Stimulated activated CD4-positive, alpha-beta T cell treated with anti-CD3 and anti-CD28 coated beads, Interleukin-1b, Interleukin-23, amount 100 ng/mL, for 48 hours (primary cell): ENCODE measurements around the gene MRAP.

ENCODE experiments used
- DNase-seq: peaks from one replicate; pipeline ENCODE4 v3.0.0-alpha.2; 2020

The MRAP gene

GRCh38 chr21:32328595-32328994 lies 29.9 kb downstream of the MRAP start:
- DNase-seq: no peak

- no peak for DNase-seq
Measured at GRCh38 chr21:32329331-32329730, 30.7 kb downstream of the MRAP start.

GRCh38 chr21:32329776-32330175 lies 31.1 kb downstream of the MRAP start:
- no peak for DNase-seq

GRCh38 chr21:32330784-32331311 lies 32.2 kb downstream of the MRAP start:
- no peak for DNase-seq

- no peak for DNase-seq
Measured at GRCh38 chr21:32331444-32332305, 33.0 kb downstream of the MRAP start.

- no peak for DNase-seq
Measured at GRCh38 chr21:32332463-32332951, 33.9 kb downstream of the MRAP start.

GRCh38 chr21:32333953-32334673 lies 35.5 kb downstream of the MRAP start:
- DNase-seq: no peak

GRCh38 chr21:32334980-32335531 lies 36.4 kb downstream of the MRAP start:
- DNase-seq: no peak

GRCh38 chr21:32335601-32336575 lies 37.2 kb downstream of the MRAP start:
- no peak for DNase-seq

GRCh38 chr21:32336711-32337110 lies 38.1 kb downstream of the MRAP start:
- no peak for DNase-seq

- DNase-seq: no peak
Measured at GRCh38 chr21:32337206-32337605, 38.6 kb downstream of the MRAP start.

- DNase-seq: no peak
Measured at GRCh38 chr21:32338209-32338921, 39.7 kb downstream of the MRAP start.

GRCh38 chr21:32340863-32341848 lies 42.5 kb downstream of the MRAP start:
- no peak for DNase-seq

- DNase-seq: no peak
Measured at GRCh38 chr21:32346951-32347350, 48.3 kb downstream of the MRAP start.

GRCh38 chr21:32347351-32347750 lies 48.7 kb downstream of the MRAP start:
- DNase-seq: no peak

- DNase-seq: no peak
Measured at GRCh38 chr21:32347977-32348376, 49.3 kb downstream of the MRAP start.

GRCh38 chr21:32348604-32349332 lies 50.1 kb downstream of the MRAP start:
- no peak for DNase-seq

- DNase-seq: no peak
Measured at GRCh38 chr21:32349333-32349944, 50.8 kb downstream of the MRAP start.
